Stimulated activated CD4-positive, alpha-beta T cell treated with anti-CD3 and anti-CD28 coated beads, TNF-alpha, amount 100 ng/mL, for 48 hours (primary cell): Measurements from ENCODE around the gene CFAP119.
"Not testable (repeated sequence)": the region's sequence is repeated elsewhere in the genome, so short reads cannot be mapped to it uniquely, and the experiment has no call there.

Experiments
- DNase-seq, 3 donors: peaks; one replicate each; pipeline ENCODE4 v3.0.0-alpha.2; 2020; ENCODE audit warnings: low read depth in 3 of 3

CFAP119 gene

GRCh38 chr16:30761928-30762902 lies at the start of gene CFAP119, which contains the start of gene RNF40:
TSS of gene CFAP119 (minus strand) at chr16:30762062. CDS start at chr16:30761748, 314 bp downstream.
TSS of gene RNF40 (plus strand) at chr16:30762322. CDS start at chr16:30762546, 224 bp downstream.
- peak; percentile 82 to 87 (median 86) for DNase-seq

GRCh38 chr16:30809675-30810074 lies 47.8 kb upstream of the CFAP119 start:
- not testable (repeated sequence) for DNase-seq

GRCh38 chr16:30808890-30809426 lies 47.1 kb upstream of the CFAP119 start:
- DNase-seq: not testable (repeated sequence)

- no peak for DNase-seq
Observed at GRCh38 chr16:30808146-30808545, 46.3 kb upstream of the CFAP119 start.

GRCh38 chr16:30805370-30806169 lies 43.7 kb upstream of the CFAP119 start:
- DNase-seq: peak in 2 of 3 donors; percentile 10 to 40

- no peak for DNase-seq
Observed at GRCh38 chr16:30805056-30805369, 43.2 kb upstream of the CFAP119 start.

- DNase-seq: no peak
Observed at GRCh38 chr16:30802936-30803335, 41.1 kb upstream of the CFAP119 start.

- no peak for DNase-seq
Observed at GRCh38 chr16:30797670-30798309, 35.9 kb upstream of the CFAP119 start.

GRCh38 chr16:30794634-30795033 lies 32.8 kb upstream of the CFAP119 start:
- no peak for DNase-seq

- DNase-seq: no peak
Observed at GRCh38 chr16:30793508-30794069, 31.7 kb upstream of the CFAP119 start.

GRCh38 chr16:30787613-30788378 lies 25.9 kb upstream of the CFAP119 start:
- DNase-seq: no peak

GRCh38 chr16:30786936-30787612 lies 25.2 kb upstream of the CFAP119 start, which contains the start of gene ZNF629:
TSS of gene ZNF629 (minus strand) at chr16:30787205. CDS start at chr16:30784482, 2,723 bp downstream.
- DNase-seq: no peak

- DNase-seq: no peak
Observed at GRCh38 chr16:30786115-30786935, 24.5 kb upstream of the CFAP119 start.

GRCh38 chr16:30785126-30786106 lies 23.6 kb upstream of the CFAP119 start:
- no peak for DNase-seq

GRCh38 chr16:30784215-30784614 lies 22.4 kb upstream of the CFAP119 start:
- DNase-seq: no peak

GRCh38 chr16:30783280-30784109 lies 21.6 kb upstream of the CFAP119 start:
- no peak for DNase-seq
